HG03097 (cell line): Measurements from ENCODE around the gene CTNNA2.
"Not testable (repeated sequence)": the region's sequence is repeated elsewhere in the genome, so short reads cannot be mapped to it uniquely, and the experiment has no call there.

Experiments
- ATAC-seq: cut with Tn5 transposase; IDR thresholded peaks from one replicate; pipeline ENCODE4 v1.9.1; 2021; ENCODE audit not compliant: unreplicated experiment, low FRiP score

CTNNA2 gene

GRCh38 chr2:80167284-80167808 is 654.5 kb downstream of the CTNNA2 start:
- ATAC-seq: no peak

DNA sequence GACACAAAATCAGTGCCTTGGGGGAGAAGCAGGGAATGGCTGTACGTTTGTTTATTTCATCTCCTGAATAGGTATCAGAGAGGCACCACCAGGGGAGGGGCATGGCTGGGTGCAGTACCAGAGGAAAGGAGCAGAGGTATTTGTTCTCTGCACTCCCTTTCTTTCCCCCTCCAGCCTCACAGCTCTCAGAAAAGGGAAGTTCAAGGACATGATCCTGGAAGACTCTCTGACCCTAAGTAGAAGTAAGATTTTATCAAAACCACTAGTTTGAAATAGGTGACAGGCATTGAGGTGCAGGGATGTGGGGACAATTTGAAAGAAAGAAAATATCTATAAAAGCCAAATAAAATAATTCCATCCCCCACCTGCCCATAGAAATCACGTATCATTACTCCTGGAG is 655.2 kb downstream of the CTNNA2 start:
- ATAC-seq: no peak

GRCh38 chr2:80168801-80169200 is 656.0 kb downstream of the CTNNA2 start:
- no peak for ATAC-seq

DNA sequence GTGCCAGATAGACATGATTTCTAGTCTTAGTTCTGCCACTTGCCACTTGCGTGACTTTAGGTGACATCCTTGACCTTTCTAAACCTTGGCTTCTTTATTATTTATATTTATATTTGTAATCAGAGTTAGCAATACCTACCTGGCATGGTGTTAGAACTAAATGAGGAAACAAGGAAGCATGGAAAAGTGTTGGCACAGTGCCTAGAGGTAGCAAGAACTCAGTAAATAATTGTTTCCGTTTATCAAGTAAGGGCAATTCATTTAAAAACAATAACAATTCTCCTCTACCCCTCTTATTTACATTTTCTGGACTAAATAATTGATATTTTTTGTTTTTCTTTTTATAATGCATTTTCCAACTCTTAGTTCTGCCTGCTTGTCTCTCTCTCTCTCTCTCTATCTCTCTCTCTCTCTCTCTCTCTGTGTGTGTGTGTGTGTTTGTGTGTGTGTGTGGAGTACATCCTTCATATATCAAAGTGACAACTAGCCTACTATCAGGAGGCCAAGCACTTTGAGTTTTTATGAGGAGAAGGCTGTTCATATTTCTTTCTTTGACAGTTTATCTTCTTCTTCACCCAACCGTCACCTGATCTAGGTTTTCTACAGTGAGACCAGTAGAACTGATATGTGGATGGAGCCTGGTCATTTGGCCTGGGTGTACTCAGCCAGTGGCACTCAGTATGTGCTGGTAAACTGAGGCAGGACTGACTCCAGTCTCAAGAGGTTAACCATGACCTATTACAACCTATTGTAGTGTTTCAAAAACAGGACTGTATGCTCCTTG is 657.2 kb downstream of the CTNNA2 start:
- no peak for ATAC-seq

DNA sequence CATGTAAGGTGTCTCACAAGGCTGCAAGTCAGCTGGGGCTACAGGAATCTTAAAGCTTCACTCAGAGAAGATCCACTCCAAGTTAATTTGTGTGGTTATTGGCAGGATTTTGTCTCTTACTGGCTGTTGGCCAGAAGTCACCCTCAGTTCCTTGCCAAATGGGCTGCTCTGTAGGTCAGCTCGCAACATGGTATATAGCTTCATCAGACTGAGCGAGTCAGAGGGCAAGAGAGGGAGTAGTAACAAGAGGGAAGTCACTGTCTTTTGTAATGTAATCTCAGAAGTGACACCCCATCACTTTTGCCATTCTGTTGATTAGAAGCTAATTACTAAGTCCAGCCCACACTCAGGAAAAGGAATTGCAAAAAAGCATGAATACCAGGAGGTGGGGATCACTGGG is 672.2 kb downstream of the CTNNA2 start:
- no peak for ATAC-seq

GRCh38 chr2:80186262-80186661 is 673.4 kb downstream of the CTNNA2 start:
- no peak for ATAC-seq

GRCh38 chr2:80187156-80187555 is 674.3 kb downstream of the CTNNA2 start:
- ATAC-seq: no peak

GRCh38 chr2:80190166-80190565 is 677.3 kb downstream of the CTNNA2 start:
- no peak for ATAC-seq

- ATAC-seq: no peak
Observed at GRCh38 chr2:80193566-80193965, 680.7 kb downstream of the CTNNA2 start.

GRCh38 chr2:80195034-80195433 is 682.2 kb downstream of the CTNNA2 start:
- ATAC-seq: no peak

DNA sequence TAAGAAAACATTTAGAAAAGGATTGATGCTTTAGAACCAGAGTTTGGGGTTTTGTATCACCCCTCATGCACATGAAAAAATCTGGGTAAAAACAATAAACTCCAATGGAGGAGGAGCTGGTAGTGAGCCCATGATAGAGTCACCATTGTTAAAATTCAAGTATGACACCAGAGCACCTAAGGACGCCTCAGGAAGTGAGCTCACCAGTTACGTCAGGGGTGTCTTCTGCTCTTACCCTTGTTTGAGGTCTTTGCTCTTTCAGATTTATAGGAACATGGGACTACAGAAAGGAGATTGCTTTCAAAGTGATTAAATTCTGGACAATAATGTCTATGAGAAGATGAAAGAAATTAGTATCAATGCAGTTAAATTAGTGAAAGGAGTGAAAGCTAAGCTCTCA is 685.2 kb downstream of the CTNNA2 start:
- ATAC-seq: no peak

- ATAC-seq: no peak
Observed at GRCh38 chr2:80199504-80199903, 686.7 kb downstream of the CTNNA2 start.

GRCh38 chr2:80203929-80204328 is 691.1 kb downstream of the CTNNA2 start:
- not testable (repeated sequence) for ATAC-seq

DNA sequence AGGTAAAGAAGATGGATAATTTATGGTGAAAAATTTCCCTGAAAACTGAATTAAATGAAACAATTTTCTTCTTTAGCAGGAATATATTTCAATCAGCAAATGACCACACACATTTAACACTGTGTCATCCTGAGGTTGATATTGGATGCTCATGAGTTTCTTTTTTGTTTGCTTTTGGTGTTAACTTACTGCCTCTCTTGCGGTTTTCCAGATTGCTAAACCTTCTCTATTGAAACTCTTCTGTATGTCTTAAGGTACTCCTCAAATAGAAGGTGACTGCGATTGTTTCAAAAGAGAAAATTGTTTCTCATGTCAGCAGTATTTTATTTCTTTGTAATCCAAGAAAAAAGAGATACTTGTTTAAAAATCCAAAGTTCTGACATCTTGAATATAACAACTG is 692.6 kb downstream of the CTNNA2 start:
- ATAC-seq: no peak

DNA sequence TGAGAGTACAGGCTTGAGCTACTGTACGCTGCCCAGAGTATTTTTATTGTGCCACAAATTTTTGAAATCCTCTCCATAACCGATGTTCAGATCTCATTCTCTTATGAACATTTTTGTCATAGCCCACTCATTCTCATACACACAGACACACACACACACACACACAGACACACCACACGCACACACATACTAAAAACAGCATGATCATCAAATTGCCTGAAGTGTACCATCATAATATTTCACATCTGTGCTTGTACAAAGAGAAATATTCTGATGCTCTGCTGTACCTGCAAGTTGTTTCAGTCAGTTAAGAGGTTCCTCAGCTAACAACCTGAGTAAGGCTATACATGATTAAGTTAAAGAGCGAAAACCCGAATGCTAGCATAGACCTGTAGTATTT is 696.6 kb downstream of the CTNNA2 start:
- ATAC-seq: no peak

- no peak for ATAC-seq
Observed at GRCh38 chr2:80217446-80217845, 704.6 kb downstream of the CTNNA2 start.

DNA sequence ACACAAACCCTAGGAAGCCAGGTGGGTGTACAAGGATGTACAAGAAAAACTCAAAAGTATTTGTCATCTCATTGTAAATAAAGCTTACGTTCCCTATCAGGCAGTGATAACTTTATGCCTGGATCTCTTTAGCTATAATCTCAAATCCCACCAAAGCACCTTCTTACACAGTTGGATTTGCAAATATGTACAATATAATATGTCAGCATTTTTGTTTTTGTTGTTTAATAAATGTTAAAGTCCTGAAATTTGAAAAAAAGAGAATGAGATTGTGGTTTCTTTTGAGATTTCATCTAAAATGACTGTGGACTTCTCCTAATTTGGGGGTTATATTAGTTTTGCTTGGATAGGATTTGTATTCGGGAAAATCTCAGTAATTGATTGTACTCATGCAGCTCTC is 709.8 kb downstream of the CTNNA2 start:
- no peak for ATAC-seq

DNA sequence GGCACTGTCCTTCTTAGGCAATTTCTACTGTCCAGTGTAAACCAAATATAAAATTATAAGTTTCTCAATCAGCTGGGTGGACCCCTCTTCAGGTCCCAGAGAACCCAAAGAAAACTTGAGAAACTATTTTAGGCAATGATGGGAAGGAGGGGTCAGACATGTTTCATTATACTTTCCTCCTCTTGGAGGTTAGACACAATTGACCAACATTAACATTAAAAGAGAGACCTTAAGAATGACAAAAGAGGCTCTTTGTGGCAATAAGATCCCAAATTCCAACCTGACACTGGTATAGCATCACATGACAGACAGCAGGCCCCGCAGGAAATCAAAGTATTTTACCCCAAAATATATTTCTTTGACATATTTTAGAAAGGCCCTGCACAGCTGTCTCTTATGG is 718.6 kb downstream of the CTNNA2 start:
- ATAC-seq: no peak

DNA sequence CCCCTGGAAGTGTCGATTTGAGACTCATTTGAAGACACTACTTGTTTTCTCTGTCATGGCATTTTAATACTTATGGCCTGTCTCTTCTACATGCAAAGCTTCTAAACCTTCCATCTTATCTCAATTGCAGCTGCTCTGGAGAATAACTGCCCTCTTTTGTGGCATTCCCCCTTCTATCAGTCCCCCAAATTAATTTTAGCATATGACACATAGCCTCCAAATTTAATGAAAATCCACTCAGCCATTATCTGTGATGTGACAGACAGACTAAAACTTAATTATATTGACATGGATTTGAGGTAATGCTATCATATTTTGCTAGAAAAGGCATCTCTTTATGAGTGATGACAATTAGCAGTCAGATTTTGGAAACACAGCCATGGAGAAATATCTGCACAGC is 720.5 kb downstream of the CTNNA2 start:
- ATAC-seq: no peak

GRCh38 chr2:80238692-80239469 is 726.0 kb downstream of the CTNNA2 start:
- no peak for ATAC-seq

GRCh38 chr2:80242355-80242910 is 729.6 kb downstream of the CTNNA2 start:
- no peak for ATAC-seq
